NCI-H1694 treated with DMSO at 0.1 percent for 48 hours (cell line): ENCODE measurements around the gene PICALM.
A peak's percentile ranks its signal among the peaks of the same experiment; 100 is the strongest.
"Not testable (repeated sequence)": the region's sequence is repeated elsewhere in the genome, so short reads cannot be mapped to it uniquely, and the experiment has no call there.

Experiments used
- DNase-seq: peaks from one replicate; lab custom pipeline; 2025; lab: John Stamatoyannopoulos, UW

The PICALM gene, protein sequence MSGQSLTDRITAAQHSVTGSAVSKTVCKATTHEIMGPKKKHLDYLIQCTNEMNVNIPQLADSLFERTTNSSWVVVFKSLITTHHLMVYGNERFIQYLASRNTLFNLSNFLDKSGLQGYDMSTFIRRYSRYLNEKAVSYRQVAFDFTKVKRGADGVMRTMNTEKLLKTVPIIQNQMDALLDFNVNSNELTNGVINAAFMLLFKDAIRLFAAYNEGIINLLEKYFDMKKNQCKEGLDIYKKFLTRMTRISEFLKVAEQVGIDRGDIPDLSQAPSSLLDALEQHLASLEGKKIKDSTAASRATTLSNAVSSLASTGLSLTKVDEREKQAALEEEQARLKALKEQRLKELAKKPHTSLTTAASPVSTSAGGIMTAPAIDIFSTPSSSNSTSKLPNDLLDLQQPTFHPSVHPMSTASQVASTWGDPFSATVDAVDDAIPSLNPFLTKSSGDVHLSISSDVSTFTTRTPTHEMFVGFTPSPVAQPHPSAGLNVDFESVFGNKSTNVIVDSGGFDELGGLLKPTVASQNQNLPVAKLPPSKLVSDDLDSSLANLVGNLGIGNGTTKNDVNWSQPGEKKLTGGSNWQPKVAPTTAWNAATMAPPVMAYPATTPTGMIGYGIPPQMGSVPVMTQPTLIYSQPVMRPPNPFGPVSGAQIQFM

DNA sequence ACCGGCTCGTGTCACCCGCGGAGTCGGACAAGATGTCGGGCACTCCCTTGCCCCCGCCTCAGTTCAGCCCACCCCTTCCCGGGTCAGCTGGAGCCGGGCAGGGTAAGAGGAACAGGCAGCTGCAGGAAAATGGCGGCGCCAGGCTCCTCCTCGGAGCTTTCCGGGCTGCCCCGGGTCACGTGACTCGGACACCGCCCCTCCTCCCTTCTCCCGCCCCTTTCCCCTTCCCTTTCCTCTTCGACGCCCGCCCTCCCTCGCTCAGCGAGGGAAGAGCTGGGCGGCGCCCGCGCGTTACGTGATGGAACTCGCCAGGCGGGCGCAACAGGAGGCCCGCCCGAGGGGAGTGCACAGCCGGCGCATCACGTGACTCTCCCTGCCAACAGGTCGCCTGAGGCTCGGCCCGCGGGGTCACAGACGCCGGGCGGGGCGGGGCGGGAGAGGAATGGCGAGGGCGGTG is at the start of gene PICALM:
Gene PICALM (minus strand): TSS at position 134 of the 457 bp plus-strand sequence. CDS start 304 bp downstream, outside the sequence.
- peak; percentile 88 for DNase-seq

DNA sequence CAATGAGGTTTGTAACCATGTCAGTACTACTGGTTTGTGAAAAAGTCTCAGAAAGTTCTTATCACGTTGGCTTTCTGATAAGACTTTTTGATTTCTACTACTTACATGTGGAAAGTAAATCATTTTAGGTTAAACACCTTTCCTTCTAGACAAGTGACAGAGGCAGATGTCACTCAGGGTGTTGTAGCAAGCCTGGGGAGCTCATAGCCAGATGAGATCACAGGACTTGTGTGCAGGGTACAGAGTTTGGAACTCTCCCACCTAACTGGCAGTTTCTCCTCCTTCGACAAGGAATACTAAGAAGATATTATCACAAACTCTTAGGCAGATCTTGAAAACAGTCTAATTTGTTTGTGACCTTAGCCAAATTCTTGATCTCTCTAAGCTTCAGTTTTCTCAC is 49.4 kb upstream of the PICALM start:
- no peak for DNase-seq

DNA sequence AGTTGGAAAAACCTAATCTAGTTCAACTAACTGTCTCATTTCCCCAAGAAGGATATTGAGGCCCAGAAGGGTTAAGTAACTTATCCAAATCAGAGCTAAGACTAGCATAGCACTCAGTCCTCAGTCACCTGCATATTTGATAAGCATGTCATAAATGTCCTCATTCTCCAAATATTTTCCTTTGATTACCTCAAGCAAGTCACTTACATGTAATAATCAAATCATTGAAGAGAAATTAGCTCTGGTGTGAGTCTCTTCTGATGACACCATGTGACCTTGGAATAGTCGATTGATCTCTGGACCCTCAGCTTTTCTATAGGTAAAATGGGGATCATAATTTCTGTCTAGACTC is 48.8 kb upstream of the PICALM start:
- no peak for DNase-seq

DNA sequence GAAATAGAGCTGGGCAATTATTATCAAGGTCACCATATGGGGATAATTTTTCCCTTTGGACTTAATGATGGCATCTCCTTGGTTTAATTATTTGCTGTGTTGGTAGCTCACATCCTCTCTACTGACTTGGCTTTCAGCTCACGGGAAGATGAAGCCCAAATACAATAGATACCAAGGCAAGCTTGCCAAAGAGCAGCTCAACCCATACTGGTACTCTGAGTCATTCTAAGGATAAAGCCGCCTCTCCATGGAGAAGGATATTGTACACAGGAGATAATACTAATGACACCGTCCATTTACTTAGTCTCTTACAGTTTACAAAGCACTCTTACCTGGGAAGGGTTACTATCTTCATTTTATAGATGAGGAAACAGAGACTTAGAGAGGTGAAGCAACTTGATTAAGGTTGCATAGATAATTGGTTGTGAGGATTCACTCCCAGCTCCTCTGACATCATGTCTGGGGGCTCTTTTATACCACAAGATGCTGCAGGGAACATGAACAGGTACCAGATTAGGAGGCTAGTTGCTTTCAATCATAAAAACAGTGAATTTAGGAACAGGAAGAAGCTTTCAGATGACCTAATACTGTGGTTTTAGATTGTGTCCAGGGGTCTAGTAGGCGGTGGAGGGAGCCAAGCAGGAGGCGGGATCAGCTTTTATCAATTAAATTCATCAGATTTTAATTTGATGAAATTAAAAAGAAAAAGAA is 48.3 kb upstream of the PICALM start:
- no peak for DNase-seq

DNA sequence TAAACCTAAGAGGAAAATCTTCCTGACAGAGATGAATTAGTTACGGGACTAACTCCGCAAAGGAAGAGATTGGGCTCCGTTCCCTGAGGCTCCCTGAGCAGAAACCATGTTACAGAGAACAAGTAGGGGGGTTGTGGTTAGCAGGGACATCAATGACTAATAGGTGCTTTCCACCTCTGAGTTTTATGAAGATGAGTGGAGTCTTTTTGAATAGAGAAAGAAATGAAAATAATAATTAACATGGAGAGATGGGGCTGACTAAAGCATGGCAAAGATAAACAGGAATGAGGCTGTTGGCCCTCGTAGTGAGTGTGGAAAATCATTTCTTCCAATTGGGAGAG is 47.5 kb upstream of the PICALM start:
- no peak for DNase-seq

DNA sequence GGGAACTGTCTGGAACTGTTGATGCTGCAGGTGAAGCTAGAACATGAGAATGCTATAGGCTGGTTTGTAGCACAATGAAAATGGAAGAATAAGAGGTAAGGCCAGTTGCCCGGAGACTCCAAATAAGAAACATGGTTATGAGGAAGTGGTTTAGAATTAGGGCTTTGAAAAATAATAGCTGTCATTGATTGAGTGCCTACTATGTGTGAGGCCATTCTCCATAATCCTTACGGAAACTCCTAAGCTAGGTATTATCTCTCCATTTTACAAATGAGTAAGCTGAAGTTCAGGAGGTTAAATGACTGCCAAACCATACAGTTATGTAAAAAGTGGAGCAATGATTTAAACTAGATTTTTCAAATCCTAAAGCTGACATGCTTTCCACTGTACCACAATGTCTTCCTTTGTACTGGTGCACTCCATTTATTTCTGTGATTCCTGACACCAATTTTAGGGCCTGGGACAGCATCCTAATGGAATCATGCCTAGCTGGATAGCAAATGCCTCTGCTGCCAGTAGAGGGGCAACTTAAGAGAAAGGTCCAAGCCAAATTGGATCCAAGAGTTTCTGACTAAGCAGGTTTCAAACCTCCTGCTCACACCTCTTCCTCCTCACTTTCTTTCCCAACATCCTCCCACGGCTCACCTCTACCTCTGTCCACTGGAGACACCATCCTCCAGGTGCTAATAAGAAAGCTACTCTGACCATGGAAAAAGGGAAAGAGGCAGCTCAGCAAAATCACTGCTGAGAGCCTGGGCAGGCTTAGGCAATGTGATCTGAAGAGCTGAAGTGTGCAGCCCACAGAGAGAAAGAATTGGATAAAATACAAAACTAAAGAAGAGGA is 46.9 kb upstream of the PICALM start:
- no peak for DNase-seq

DNA sequence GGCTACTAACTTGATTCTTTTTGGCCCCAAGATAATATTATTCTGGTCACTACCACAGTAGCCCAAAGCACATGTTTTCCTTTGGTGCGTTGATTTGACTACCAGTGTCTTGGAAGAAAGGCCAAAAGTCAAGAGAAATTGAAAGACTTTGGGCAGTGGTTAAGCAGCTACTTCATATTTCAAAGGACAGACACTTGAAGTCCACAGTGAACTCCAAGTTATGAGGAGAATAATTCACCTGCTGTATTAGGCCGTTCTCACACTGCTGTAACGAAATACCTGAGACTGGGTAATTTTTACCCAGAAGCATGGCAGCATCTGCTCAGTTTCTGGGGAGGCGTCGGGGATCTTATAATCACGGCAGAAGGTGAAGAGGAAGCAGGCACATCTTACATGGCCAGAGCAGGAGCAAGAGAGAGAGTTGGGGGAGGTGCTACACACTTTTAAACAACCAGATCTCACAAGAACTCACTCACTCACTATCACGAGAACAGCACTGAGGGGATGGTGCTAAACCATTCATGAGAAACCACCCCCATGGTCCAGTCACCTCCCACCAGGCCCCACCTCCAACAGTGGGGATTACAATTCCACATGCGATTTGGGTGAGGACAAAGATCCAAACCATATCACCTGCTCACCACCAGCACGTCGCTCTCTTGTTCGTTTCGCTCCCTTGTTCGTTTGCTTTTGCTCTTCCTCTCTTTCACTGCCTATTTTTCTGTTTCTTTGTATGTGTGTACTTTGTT is 40.2 kb upstream of the PICALM start:
- no peak for DNase-seq

DNA sequence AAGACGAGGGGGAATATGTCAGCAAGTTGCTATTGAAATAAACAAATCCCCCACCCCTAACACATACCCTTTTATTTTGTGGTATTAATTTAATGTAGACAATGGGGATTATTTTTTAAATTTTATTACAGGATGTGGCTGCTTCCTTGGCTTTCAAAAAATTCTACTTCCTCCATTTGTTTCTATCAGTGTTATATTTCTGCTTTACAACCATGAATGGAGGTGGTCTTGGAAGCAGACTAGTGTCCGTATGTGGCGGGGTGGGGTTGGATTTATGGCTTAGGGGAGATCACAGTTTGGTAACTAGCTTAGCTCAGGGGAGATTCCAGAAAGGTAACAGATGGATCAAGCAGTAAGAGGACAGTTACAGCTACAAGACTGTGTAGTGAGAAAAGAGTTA is 39.3 kb upstream of the PICALM start:
- no peak for DNase-seq

DNA sequence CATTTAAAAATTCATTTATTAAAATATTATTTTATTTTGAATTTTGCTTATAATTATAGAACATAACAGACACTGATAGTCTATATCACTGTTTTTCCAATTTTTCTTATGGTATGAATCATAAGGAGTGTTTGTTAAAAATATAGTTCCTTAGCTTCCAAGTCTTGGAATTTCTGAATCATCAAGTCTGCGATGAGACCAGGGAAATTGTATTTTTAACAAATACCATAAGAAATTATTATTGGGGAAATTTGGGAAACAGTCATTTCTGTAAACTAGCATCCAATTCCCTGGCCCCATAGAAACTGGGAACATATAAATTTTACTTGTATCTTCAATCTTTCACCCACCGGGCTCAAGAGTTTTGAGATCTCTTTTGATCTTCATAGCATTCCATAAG is 38.0 kb upstream of the PICALM start:
- DNase-seq = no peak

DNA sequence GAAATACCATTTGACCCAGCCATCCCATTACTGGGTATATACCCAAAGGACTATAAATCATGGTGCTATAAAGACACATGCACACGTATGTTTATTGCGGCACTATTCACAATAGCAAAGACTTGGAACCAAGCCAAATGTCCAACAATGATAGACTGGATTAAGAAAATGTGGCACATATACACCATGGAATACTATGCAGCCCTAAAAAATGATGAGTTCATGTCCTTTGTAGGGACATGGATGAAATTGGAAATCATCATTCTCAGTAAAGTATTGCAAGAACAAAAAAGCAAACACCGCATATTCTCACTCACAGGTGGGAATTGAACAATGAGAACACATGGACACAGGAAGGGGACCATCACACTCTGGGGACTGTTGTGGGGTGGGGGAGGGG is 37.1 kb upstream of the PICALM start:
- not testable (repeated sequence) for DNase-seq

DNA sequence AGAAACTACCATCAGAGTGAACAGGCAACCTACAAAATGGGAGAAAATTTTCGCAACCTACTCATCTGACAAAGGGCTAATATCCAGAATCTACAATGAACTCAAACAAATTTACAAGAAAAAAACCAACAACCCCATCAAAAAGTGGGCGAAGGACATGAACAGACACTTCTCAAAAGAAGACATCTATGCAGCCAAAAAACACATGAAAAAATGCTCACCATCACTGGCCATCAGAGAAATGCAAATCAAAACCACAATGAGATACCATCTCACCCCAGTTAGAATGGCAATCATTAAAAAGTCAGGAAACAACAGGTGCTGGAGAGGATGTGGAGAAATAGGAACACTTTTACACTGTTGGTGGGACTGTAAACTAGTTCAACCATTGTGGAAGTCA is 36.7 kb upstream of the PICALM start:
- DNase-seq = not testable (repeated sequence)

DNA sequence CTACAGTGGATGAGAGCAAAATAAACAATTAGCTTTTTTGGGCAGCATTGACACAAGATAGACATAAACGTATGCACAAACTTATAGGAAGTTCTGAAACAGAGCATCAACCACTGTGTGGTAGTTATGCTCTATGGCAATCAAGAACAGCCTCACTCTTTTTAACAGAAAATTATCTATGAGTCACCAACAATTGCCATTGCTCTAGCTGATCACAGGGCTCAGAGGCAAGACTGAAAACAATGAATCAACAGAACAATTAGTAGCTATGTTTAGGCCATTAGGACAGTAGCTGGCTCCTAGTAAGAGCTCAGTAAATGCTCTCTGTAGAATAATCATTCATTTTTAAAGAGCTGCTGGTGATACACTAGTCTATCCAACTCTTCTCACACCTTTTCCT is 34.9 kb upstream of the PICALM start:
- no peak for DNase-seq

DNA sequence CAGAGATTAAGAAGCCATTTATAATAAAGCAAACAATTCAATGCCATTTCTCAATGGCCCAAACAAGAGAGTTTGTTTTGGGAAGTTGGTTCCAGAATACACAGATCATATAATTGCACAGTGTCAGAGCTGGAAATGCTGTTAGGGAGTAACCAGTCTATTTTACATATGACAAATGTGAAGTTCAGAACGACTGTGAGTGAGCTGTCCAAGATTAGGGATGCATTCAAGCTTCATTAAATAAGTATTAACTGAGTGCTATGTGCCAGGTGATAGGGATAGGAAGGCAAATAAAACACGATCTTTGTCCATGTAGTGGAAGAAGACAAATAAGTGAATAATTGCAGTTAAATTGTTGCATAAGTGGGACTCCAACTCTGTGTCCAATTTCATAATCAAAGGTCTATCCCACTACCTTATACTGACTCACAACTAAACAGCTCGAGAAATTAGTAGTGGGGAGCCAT is 33.1 kb upstream of the PICALM start:
- no peak for DNase-seq

DNA sequence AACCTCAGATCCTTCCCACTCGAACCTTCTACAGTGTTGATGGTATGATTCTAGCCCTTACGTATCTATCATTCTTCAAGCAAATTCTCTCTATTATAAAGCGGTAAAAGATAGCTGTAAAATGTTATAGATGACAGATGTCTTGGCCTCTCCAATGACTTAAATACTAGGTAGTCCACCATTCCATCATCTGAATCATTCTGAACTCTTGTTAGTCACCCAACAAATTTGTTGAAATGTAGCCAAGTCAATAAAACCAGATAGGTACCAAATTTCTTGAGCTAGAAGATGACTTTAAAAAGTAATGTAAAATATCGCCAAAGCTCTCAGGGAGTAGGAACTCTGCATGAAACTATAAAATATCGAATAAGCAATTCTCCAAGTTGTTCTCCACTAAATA is 32.6 kb upstream of the PICALM start:
- DNase-seq = no peak

DNA sequence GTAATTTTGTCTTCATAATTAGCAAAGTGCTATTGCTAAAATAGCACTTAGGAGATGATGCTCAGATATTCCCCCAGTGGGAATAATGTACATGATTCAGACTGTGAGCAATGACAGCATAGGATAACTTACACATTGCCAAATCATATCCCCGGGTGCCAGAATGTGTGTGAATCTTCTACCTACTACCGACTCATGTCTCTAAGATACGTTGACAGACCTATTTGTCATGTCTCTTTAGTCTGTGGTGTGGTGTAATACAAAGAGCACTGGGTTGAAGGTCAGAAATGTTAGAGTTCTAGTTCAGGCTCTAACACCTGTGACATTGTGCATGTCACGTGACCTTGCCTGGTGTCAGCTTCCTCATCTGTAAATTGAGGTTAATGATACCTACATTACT is 31.0 kb upstream of the PICALM start:
- no peak for DNase-seq

DNA sequence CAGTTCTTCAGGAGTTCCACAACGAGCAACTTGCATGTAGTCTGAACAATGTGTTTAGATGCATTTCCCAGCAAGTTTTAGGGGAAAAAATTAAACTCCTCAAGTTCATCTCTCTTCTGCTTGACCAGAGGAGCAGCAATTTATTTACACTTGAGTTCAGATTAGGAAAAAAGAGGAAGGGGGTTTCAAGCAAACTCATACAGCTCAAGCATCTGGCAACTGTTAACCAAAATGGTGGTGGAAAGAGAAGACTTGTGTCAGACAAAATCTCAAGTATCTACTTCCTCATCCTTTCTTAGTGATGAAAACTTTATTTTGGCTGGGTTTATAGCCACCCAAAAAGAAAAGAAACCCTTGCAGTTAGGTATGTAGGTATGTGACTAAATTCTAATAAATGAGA is 29.1 kb upstream of the PICALM start:
- DNase-seq = no peak

DNA sequence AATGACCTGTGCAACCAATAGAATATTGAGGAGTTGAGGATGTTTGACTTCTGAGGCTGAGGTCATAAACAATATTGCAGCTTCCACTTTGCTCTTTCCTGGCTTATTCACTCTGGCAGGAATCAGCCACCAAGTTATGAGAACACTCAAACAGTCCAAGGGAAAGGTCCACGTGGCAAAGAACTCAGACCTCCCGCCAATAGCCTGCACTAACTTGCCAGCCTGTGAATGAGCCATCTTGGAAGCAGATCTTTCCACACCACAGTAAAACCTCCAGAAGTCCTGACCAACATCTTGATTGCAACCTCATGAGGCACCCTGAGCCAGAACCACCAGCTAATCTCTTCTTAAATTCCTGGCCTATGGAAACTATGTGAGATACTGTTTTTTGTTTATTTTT is 22.7 kb upstream of the PICALM start:
- DNase-seq = no peak

DNA sequence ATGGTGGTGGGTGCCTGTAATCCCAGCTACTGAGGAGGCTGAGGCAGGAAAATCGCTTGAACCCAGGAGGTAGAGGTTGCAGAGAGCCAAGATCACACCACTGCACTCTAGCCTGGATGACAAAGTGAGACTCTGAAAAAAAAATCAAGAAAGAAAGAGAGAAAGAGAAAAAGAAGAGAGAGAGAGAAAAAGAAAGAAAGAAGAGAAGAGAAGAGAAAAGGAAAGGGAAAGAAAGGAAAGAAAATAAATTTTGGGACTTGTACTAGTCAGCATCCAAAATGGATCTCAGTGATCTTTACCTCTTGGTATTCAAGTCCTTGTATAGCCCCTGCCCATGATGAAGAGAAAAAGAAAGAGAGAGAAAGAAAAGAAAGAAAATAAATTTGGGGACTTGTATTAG is 22.2 kb upstream of the PICALM start:
- DNase-seq = no peak

DNA sequence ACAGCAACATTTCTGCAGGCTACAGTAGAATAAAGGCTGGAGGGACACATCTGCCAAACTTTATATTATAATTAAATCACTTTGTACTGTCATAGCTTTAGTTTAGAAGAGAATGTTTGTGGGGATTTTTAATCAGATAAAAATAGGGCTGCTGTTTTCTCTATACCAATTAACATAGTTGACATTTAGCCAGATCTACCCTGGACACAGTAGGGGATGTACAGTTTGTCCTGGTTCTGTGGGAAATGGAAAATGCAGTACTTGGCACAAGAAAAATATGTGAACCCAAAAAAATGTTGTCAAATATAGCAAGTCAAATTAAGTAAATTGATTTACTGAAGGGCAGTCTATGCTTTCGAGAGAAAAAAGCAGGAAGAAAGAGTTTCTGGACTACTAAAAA is 20.8 kb upstream of the PICALM start:
- DNase-seq = no peak

DNA sequence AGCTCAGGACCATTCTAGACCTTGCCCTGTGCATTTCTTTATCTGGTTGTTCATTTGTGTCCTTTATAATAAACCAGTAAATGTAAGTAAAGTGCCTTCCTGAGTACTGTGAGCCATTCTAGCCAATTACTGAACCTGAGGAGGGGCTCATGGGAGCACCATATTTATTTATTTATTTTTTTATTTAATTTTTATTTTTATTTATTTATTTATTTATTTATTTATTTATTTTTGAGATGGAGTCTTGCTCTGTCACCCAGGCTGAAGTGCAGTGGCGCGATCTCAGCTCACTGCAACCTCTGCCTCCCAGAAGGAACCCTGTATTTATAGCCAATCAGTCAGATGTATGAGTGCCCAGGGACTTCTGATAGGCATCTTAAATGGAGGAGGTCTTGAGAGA is 18.8 kb upstream of the PICALM start:
- not testable (repeated sequence) for DNase-seq

DNA sequence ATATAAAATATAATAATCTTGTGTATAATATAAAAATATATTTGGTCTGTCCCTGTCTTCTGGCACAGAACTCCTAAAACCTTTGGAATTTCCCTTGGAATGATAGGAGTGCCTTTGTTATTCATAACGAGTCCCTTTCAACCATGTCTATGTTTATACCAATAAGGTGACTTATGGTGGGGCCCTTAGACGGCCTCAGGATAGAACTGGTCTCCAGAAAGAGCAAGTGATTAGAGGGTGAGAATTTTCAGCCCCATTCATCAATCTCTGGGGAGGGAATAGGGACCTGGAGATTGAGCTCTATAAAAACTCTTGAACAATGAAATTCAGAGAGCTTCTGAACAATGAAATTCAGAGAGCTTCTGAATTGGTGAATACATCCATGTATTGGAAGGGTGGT is 18.4 kb upstream of the PICALM start:
- no peak for DNase-seq
